SJCRH30 (cell line): Measurements from ENCODE around the gene LATS1. TPM values are rescaled to one million over a fixed set of nuclear protein-coding genes. Genes with fewer than 3 reads are reported as not detected.
"Not testable (repeated sequence)": the region's sequence is repeated elsewhere in the genome, so short reads cannot be mapped to it uniquely, and the experiment has no call there.

Experiments
- DNase-seq, 2 experiments: peaks; one replicate each; pipeline ENCODE4 v3.0.0-alpha.2; 2015 to 2020
- H3K27ac ChIP-seq: fragments of 250-450 bp; sonication (Bioruptor Pico); 2 replicates; pipeline ENCODE4 v1.5.1; 2020; ENCODE audit warnings: mild to moderate bottlenecking, moderate library complexity
- H3K27me3 ChIP-seq: fragments of 250-450 bp; sonication (Bioruptor Pico); 2 replicates; pipeline ENCODE4 v1.5.1; 2020; ENCODE audit warnings: mild to moderate bottlenecking, moderate library complexity
- H3K36me3 ChIP-seq: fragments of 250-450 bp; sonication (Bioruptor Pico); 2 replicates; pipeline ENCODE4 v1.5.1; 2020; ENCODE audit warnings: mild to moderate bottlenecking, moderate library complexity
- H3K4me1 ChIP-seq: fragments of 250-450 bp; sonication (Bioruptor Pico); 2 replicates; pipeline ENCODE4 v1.5.1; 2020; ENCODE audit warnings: mild to moderate bottlenecking, moderate library complexity
- H3K4me3 ChIP-seq: fragments of 250-450 bp; sonication (Bioruptor Pico); 2 replicates; pipeline ENCODE4 v1.5.1; 2020; ENCODE audit warnings: mild to moderate bottlenecking, moderate library complexity
- H3K9me3 ChIP-seq: fragments of 250-450 bp; sonication (Bioruptor Pico); replicated peaks from 2 replicates; pipeline ENCODE4 v1.5.1; 2020; ENCODE audit warnings: mild to moderate bottlenecking, moderate library complexity
- total RNA-seq: library from RNA; depleted of rRNA; stranded (reverse); fragments of >200 nt; shearing (Covaris generic); gene quantifications from 2 replicates; pipeline ENCODE4 v1.2.3, GENCODE V29; 2014; rRNA removed

LATS1 gene
- total RNA-seq = 33.1 and 33.9 TPM in 2 replicates

GRCh38 chr6:149717588-149718458 lies at the start of gene LATS1:
TSS of gene LATS1 (minus strand) at chr6:149718101. CDS start at chr6:149702126, 15,975 bp downstream.
- Histone ChIP-seq H3K36me3 (no peaks in the 10 kb centered on the region), H3K27ac (peak within 1 kb of the TSS; percentile 97), H3K9me3 (no peaks in the 10 kb centered on the region), H3K4me3 (peak within 1 kb of the TSS; percentile 96), H3K4me1 (0 out of 2 replicates have a peak, but pooled peaks cover 2% of the 10 kb centered on the region), H3K27me3 (no peaks in the 10 kb centered on the region)
- DNase-seq = peak; percentile 91 to 92

DNA sequence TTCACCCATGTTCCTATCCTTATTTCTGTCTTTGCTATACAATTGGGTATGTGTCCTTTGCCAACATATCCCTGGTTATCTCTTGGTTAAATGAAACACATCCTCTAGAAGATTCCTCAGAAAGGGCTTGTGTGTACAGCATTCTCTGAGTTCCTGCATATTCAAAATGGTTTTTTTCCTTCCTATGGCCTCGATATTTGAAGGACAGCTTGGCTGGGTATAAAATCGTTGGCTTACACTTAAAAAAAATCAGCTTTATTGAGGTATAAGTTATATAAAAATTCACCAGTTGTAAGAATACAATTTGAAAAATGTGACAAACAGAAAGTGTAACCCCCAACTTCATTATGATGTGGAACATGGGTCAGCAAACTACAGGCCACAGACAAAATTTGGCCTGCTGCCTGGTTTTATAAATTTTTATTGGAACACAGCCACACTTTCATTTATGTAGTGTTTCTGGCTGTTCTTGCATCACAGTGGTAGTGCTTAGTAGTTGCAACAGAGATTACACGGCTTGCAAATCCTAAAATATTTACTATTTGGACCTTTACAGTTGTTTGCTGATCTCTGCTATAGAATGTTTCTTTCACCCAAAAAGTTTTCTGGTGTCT lies 48.4 kb upstream of the LATS1 start:
- Histone ChIP-seq H3K27ac (no peak overlapping the region), H3K36me3 (peaks cover 24% of the 10 kb centered on the region), H3K27me3 (no peaks in the 10 kb centered on the region), H3K4me1 (no peaks in the 10 kb centered on the region), H3K4me3 (no peak overlapping the region), H3K9me3 (peaks cover 7% of the 10 kb centered on the region; the same call in 1 of the 2 replicates)
- no peak for DNase-seq

DNA sequence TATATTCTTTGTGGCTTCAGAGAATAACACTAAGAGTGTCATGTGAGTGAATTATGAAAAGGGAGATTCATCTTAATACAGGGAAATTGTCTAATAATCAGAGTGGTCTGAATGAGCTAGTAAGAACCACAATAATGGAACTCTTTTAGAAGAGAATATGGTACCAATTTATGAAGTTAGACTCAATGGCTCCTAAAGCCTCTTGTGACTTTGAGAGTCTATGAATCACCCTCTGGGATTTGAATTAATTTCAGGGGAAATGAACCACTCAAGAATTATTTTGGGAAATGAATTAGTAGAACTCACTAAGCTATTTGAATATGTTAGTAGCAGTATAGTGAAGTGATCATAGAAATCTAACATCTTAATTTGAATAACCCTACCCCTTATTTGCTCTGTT lies 46.0 kb upstream of the LATS1 start:
- peaks cover 7% of the 10 kb centered on the region; the same call in 1 of the 2 replicates for H3K9me3 ChIP-seq
- DNase-seq = no peak
- H3K4me1 ChIP-seq = no peaks in the 10 kb centered on the region
- no peak overlapping the region for H3K27ac ChIP-seq
- no peak overlapping the region for H3K4me3 ChIP-seq
- H3K36me3 ChIP-seq = peaks cover 30% of the 10 kb centered on the region
- H3K27me3 ChIP-seq = no peaks in the 10 kb centered on the region

DNA sequence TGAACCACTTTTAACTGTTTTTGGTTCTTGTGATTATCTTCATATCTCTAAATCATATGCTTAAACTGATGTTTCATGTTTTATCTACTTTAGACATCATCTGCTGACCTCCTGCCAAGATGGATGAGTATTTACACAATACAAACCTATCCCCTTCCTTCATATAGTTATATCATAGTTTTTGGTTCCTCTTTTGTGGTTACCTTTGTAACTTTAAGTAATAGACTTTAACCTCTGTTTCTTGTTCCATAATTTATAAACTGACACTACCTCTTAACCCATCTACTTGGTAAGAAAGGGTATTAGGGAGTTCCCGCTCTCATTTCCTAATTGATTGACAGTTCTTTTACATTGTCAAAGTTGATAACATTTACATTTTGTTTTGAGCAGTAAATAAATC lies 43.5 kb upstream of the LATS1 start:
- no peak for DNase-seq
- Histone ChIP-seq H3K4me1 (no peaks in the 10 kb centered on the region), H3K27me3 (no peaks in the 10 kb centered on the region), H3K9me3 (peaks cover 5% of the 10 kb centered on the region; the same call in 1 of the 2 replicates), H3K27ac (no peak overlapping the region), H3K36me3 (peaks cover 31% of the 10 kb centered on the region), H3K4me3 (no peak overlapping the region)

DNA sequence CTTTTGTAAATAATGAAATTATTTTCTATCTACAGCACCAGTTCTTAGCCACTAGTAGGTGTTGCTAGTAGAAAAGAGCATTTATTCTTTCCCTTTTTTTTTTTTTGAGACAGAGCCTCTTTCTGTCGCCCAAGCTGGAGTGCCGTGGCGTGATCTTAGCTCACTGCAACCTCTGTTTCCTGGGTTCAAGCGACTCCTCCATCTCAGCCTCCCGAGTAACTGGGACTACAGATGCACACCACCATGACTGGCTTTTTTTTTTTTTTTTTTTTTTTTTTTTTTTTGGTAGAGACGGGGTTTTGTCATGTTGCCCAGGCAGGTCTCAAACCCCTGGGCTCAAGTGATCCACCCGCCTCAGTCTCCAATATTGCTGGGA lies 38.3 kb upstream of the LATS1 start:
- Histone ChIP-seq H3K27me3 (no peaks in the 10 kb centered on the region), H3K9me3 (no peaks in the 10 kb centered on the region), H3K27ac (no peak overlapping the region), H3K4me3 (no peak overlapping the region), H3K36me3 (peaks cover 28% of the 10 kb centered on the region), H3K4me1 (no peaks in the 10 kb centered on the region)
- no peak for DNase-seq

GRCh38 chr6:149755300-149756260 lies 37.7 kb upstream of the LATS1 start:
- Histone ChIP-seq H3K9me3 (no peaks in the 10 kb centered on the region), H3K36me3 (peaks cover 23% of the 10 kb centered on the region), H3K4me1 (no peaks in the 10 kb centered on the region), H3K4me3 (no peak overlapping the region), H3K27ac (no peak overlapping the region), H3K27me3 (no peaks in the 10 kb centered on the region)
- no peak for DNase-seq

- no peak for DNase-seq
- H3K4me1 ChIP-seq = no peaks in the 10 kb centered on the region
- H3K27me3 ChIP-seq = no peaks in the 10 kb centered on the region
- no peaks in the 10 kb centered on the region for H3K9me3 ChIP-seq
- H3K27ac ChIP-seq = no peak overlapping the region
- H3K36me3 ChIP-seq = peaks cover 19% of the 10 kb centered on the region
- H3K4me3 ChIP-seq = no peak overlapping the region
These were observed 36.6 kb upstream of the LATS1 start for GRCh38 chr6:149754548-149754947.

GRCh38 chr6:149753374-149753637 lies 35.4 kb upstream of the LATS1 start:
- peaks cover 19% of the 10 kb centered on the region; the same call in 1 of the 2 replicates for H3K36me3 ChIP-seq
- H3K9me3 ChIP-seq = not testable (repeated sequence)

DNA sequence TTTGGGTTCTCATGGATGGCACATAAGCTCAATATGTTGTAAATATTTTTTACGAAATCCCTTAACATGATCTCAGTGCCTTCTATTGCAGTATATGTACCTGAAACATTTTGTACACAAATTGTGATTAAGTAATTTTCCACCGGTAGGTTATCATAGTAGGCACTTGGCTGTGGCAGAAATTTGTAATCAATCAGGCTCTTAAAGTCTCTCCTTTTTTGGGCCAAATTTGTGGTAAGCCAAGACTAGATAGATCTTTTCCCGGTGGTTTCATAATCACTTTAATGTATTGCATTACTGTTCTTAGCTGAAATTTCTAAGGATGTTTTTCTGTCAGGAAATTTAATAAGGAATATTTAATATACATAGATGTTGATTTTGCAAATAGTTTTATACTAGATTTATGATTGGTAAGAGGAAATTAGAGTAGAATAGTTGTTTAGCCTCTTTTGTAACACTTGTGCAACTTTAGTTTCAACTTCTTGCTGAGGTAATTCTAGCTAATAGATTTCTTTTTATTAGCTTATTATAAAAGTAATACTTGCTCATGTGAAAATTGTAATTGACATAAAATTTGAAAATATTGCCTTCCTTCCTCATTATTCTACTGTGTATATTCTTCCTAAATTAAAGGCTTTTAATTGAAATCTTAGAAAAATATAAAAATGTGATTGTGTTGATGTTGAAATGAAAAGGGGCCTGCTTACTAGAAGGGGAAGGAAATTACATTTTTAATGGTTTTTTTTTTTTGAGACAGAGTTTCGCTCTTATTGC lies 34.9 kb upstream of the LATS1 start:
- H3K9me3 ChIP-seq = no peaks in the 10 kb centered on the region
- H3K27ac ChIP-seq = no peak overlapping the region
- no peak overlapping the region for H3K4me3 ChIP-seq
- H3K27me3 ChIP-seq = no peaks in the 10 kb centered on the region
- peaks cover 19% of the 10 kb centered on the region; the same call in 1 of the 2 replicates for H3K36me3 ChIP-seq
- no peaks in the 10 kb centered on the region for H3K4me1 ChIP-seq
- no peak for DNase-seq

More at GRCh38 chr6:149753374-149753637, 35.4 kb upstream of the LATS1 start:
- not testable (repeated sequence) for H3K27ac ChIP-seq, H3K4me3 ChIP-seq, DNase-seq, H3K27me3 ChIP-seq, H3K4me1 ChIP-seq

DNA sequence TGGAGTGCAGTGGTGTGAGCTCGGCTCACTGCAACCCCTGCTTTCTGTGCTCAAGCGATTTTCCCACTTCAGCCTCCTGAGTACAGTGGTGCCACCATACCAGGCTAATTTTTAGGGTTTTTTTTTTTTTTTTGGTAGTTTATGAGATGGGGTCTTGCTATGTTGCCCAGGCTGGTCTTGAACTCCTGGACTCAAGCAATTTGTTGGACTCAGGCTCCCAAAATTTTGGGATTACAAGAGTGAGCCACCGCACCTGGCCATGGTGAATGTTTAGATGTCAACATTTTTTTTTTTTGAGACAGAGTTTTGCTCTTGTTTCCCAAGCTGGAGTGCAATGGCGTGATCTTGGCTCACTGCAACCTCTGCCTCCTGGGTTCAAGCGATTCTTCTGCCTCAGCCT lies 34.0 kb upstream of the LATS1 start:
- not testable (repeated sequence) for H3K27me3 ChIP-seq

GRCh38 chr6:149751239-149751638 lies 33.3 kb upstream of the LATS1 start:
- no peaks in the 10 kb centered on the region for H3K4me1 ChIP-seq
- H3K27me3 ChIP-seq = no peaks in the 10 kb centered on the region
- peak overlapping the region; percentile 100 for H3K4me3 ChIP-seq
- no peak overlapping the region for H3K27ac ChIP-seq
- H3K9me3 ChIP-seq = no peaks in the 10 kb centered on the region
- no peak for DNase-seq
- H3K36me3 ChIP-seq = 0 out of 2 replicates have a peak, but pooled peaks cover 9% of the 10 kb centered on the region

More for the DNA sequence above, 34.0 kb upstream of the LATS1 start:
- DNase-seq, H3K27ac ChIP-seq, H3K4me1 ChIP-seq, H3K4me3 ChIP-seq, H3K9me3 ChIP-seq: not testable (repeated sequence)
- peaks cover 13% of the 10 kb centered on the region; the same call in 1 of the 2 replicates for H3K36me3 ChIP-seq

- Histone ChIP-seq H3K27ac (peak overlapping the region; percentile 70), H3K27me3 (no peaks in the 10 kb centered on the region), H3K4me3 (peak overlapping the region; percentile 100), H3K36me3 (0 out of 2 replicates have a peak, but pooled peaks cover 9% of the 10 kb centered on the region), H3K4me1 (peaks cover 3% of the 10 kb centered on the region; the same call in 1 of the 2 replicates), H3K9me3 (no peaks in the 10 kb centered on the region)
- DNase-seq = peak; percentile 71 to 74
These were observed 32.3 kb upstream of the LATS1 start for GRCh38 chr6:149750136-149750609.

- no peaks in the 10 kb centered on the region for H3K9me3 ChIP-seq
- H3K4me1 ChIP-seq = peaks cover 3% of the 10 kb centered on the region; the same call in 1 of the 2 replicates
- DNase-seq = peak; percentile 88 to 92
- H3K27me3 ChIP-seq = no peaks in the 10 kb centered on the region
- H3K4me3 ChIP-seq = peak within 1 kb of the TSS; percentile 100
- 0 out of 2 replicates have a peak, but pooled peaks cover 9% of the 10 kb centered on the region for H3K36me3 ChIP-seq
- peak within 1 kb of the TSS; percentile 70 for H3K27ac ChIP-seq
These were observed 31.8 kb upstream of the LATS1 start, which contains the start of gene PCMT1 for GRCh38 chr6:149749594-149750135. TSS of gene PCMT1 (plus strand) at chr6:149749741. CDS start at chr6:149749902, 161 bp downstream.
